G401 (cell line): Measurements from ENCODE around the gene COG2. TPM values are rescaled to one million over a fixed set of nuclear protein-coding genes. Genes with fewer than 3 reads are reported as not detected.
A peak's percentile ranks its signal among the peaks of the same experiment; 100 is the strongest.
"Not testable (repeated sequence)": the region's sequence is repeated elsewhere in the genome, so short reads cannot be mapped to it uniquely, and the experiment has no call there.

ENCODE experiments used
- DNase-seq: peaks from one replicate; pipeline ENCODE4 v3.0.0-alpha.2; 2015; ENCODE audit warnings: low spot score
- in situ Hi-C: cut with HindIII; loops from 2 replicates; pipeline ENCODE4 v1.10.0; 2016; ENCODE audit warnings: low sequenced_read_pairs, mixed read lengths
- total RNA-seq: library from RNA; depleted of rRNA; stranded (reverse); fragments of >200 nt; shearing (Covaris generic); gene quantifications from 2 replicates; pipeline ENCODE4 v1.2.3, GENCODE V29; 2014; rRNA removed

Gene COG2
- 24.5 and 35.5 TPM in 2 replicates for total RNA-seq

GRCh38 chr1:230642263-230642959 lies at the start of gene COG2:
Gene COG2 (plus strand): TSS chr1:230642481. CDS start chr1:230642607, 126 bp downstream.
- DNase-seq = peak; percentile 89
- in situ Hi-C loops = no loop called here

GRCh38 chr1:230592848-230593414 lies 49.4 kb upstream of the COG2 start:
- in situ Hi-C loops = no loop called here
- DNase-seq = no peak

GRCh38 chr1:230594214-230594773 lies 48.0 kb upstream of the COG2 start:
- in situ Hi-C loops = no loop called here
- DNase-seq = no peak

GRCh38 chr1:230595181-230595580 lies 47.1 kb upstream of the COG2 start:
- no peak for DNase-seq
- in situ Hi-C loops = no loop called here

- in situ Hi-C loops = no loop called here
- peak; percentile 85 for DNase-seq
Measured at GRCh38 chr1:230596306-230596705, 46.0 kb upstream of the COG2 start.

- in situ Hi-C loops = no loop called here
- no peak for DNase-seq
Measured at GRCh38 chr1:230598745-230599144, 43.5 kb upstream of the COG2 start.

- in situ Hi-C loops = no loop called here
Measured at GRCh38 chr1:230599926-230600656, 42.2 kb upstream of the COG2 start.

GRCh38 chr1:230600657-230601400 lies 41.5 kb upstream of the COG2 start:
- DNase-seq, in situ Hi-C loops: not testable (repeated sequence)

More at GRCh38 chr1:230599926-230600656, 42.2 kb upstream of the COG2 start:
- no peak for DNase-seq

- no peak for DNase-seq
- in situ Hi-C loops = no loop called here
Measured at GRCh38 chr1:230609208-230609607, 33.1 kb upstream of the COG2 start.

GRCh38 chr1:230610589-230610988 lies 31.7 kb upstream of the COG2 start:
- in situ Hi-C loops = no loop called here
- no peak for DNase-seq

- DNase-seq = no peak
- in situ Hi-C loops = no loop called here
Measured at GRCh38 chr1:230611128-230611877, 31.0 kb upstream of the COG2 start.

GRCh38 chr1:230611878-230612235 lies 30.4 kb upstream of the COG2 start:
- DNase-seq = no peak
- in situ Hi-C loops = no loop called here

- no peak for DNase-seq
- in situ Hi-C loops = no loop called here
Measured at GRCh38 chr1:230612651-230613050, 29.6 kb upstream of the COG2 start.

GRCh38 chr1:230614121-230614520 lies 28.2 kb upstream of the COG2 start:
- no peak for DNase-seq
- in situ Hi-C loops = no loop called here

GRCh38 chr1:230618537-230618936 lies 23.7 kb upstream of the COG2 start:
- in situ Hi-C loops = no loop called here
- DNase-seq = no peak

- in situ Hi-C loops = no loop called here
- DNase-seq = no peak
Measured at GRCh38 chr1:230620649-230621323, 21.5 kb upstream of the COG2 start.

- in situ Hi-C loops = no loop called here
- DNase-seq = no peak
Measured at GRCh38 chr1:230621324-230622030, 20.8 kb upstream of the COG2 start.

- in situ Hi-C loops = no loop called here
- DNase-seq = no peak
Measured at GRCh38 chr1:230622151-230622550, 20.1 kb upstream of the COG2 start.
